Testis (tissue), 2 donors: ENCODE data around the gene ZNF362.

ENCODE experiments used
- POLR2A ChIP-seq: fragments of 450-650 bp; IDR thresholded peaks from one replicate; pipeline ENCODE4 v1.6.1; 2017; ENCODE audit warnings: antibody characterized with exemption, mild to moderate bottlenecking, moderate library complexity
- TF ChIP-seq, protein P1 (sequence below), 3 experiments: fragments of 450-650 bp in 2 of 3; fragments of 200-600 bp in 1 of 3; sonication (generic) in 1 of 3; IDR thresholded peaks; one replicate each; pipeline ENCODE4 v1.5.1; 2016 to 2019; ENCODE audit warnings: antibody characterized with exemption in 3 of 3, mild to moderate bottlenecking in 2 of 3, moderate library complexity in 1 of 3

DNA sequence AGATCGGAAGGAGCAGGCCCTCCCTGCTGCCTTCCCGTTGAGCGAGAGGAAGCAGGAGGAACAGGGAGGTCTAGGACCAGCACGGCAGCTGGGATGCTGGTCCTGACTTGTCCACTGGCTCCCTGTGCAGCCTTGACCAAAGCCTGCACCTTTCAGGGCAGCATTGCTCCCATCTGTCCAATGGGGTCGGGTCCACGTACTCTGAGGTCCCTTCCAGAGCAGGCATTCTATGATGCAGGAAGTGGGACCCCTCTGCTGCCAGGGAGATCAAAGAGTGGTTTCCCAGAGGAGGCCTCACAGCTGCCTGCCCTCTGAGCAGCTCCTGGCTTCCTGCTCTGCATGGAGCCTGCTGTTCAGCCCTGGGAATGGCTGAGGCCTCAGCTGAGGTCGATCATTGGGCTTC lies 21.7 kb upstream of the ZNF362 start:
- TF ChIP-seq, protein P1, sequence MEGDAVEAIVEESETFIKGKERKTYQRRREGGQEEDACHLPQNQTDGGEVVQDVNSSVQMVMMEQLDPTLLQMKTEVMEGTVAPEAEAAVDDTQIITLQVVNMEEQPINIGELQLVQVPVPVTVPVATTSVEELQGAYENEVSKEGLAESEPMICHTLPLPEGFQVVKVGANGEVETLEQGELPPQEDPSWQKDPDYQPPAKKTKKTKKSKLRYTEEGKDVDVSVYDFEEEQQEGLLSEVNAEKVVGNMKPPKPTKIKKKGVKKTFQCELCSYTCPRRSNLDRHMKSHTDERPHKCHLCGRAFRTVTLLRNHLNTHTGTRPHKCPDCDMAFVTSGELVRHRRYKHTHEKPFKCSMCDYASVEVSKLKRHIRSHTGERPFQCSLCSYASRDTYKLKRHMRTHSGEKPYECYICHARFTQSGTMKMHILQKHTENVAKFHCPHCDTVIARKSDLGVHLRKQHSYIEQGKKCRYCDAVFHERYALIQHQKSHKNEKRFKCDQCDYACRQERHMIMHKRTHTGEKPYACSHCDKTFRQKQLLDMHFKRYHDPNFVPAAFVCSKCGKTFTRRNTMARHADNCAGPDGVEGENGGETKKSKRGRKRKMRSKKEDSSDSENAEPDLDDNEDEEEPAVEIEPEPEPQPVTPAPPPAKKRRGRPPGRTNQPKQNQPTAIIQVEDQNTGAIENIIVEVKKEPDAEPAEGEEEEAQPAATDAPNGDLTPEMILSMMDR (IDR thresholded peaks at IDR 0.05) = no peak
- no peak for TF ChIP-seq POLR2A
